K562 (cell line): ENCODE measurements around the gene PTGES3. TPM values are rescaled to one million over a fixed set of nuclear protein-coding genes. Genes with fewer than 3 reads are reported as not detected.

ENCODE experiments used
- ATF1 ChIP-seq, 2 experiments: fragments of 450-650 bp in 1 of 2; IDR thresholded peaks; 2 replicates each; pipeline ENCODE4 v1.6.1; 2016; ENCODE audit warnings: missing compliant biosample characterization in 1 of 2, missing genetic modification characterization in 1 of 2
- CHD4 ChIP-seq: fragments of 200-600 bp; sonication (generic); IDR thresholded peaks from 3 replicates; pipeline ENCODE4 v1.6.1; 2012; ENCODE audit warnings: low read depth, mild to moderate bottlenecking, mixed read lengths, low read length, inconsistent platforms; ENCODE audit not compliant: insufficient read depth, insufficient replicate concordance, poor library complexity, severe bottlenecking
- DDX20 ChIP-seq: fragments of 450-650 bp; IDR thresholded peaks from 2 replicates; pipeline ENCODE4 v1.6.1; 2016; ENCODE audit warnings: missing genetic modification characterization, low read depth, mild to moderate bottlenecking, missing compliant biosample characterization, moderate library complexity
- ETV1 ChIP-seq: fragments of 450-650 bp; conservative IDR thresholded peaks from 2 replicates; pipeline ENCODE4 v1.6.1; 2016; ENCODE audit warnings: missing genetic modification characterization, control low read depth, low read depth, missing compliant biosample characterization
- GABPB1 ChIP-seq: sonication (generic); formaldehyde crosslinking; IDR thresholded peaks from 2 replicates; pipeline ENCODE4 v1.8.0; 2022; ENCODE audit warnings: mild to moderate bottlenecking, missing genetic modification reagents
- HDAC3 ChIP-seq: fragments of 450-650 bp; IDR thresholded peaks from 2 replicates; pipeline ENCODE4 v1.6.1; 2018; ENCODE audit warnings: borderline replicate concordance, mild to moderate bottlenecking, moderate library complexity; ENCODE audit not compliant: partially characterized antibody
- HMBOX1 ChIP-seq: sonication (generic); IDR thresholded peaks from 2 replicates; pipeline ENCODE4 v1.6.1; 2016
- JUN ChIP-seq, 2 experiments: sonication (generic) in 1 of 2; formaldehyde crosslinking in 1 of 2; IDR thresholded peaks; 2 replicates each; pipeline versions ENCODE4 v1.6.1 to v1.8.0; 2012 to 2022; ENCODE audit warnings: borderline replicate concordance in 2 of 2, mild to moderate bottlenecking in 2 of 2, improper control_type of control experiment in 1 of 2, low read depth in 1 of 2, low read length in 1 of 2, missing genetic modification reagents in 1 of 2
- NONO ChIP-seq, 2 experiments: fragments of 200-400 bp in 1 of 2; fragments of 450-650 bp in 1 of 2; formaldehyde crosslinking in 1 of 2; IDR thresholded peaks; 2 replicates each; pipeline ENCODE4 v1.6.1; 2017; ENCODE audit warnings: low read depth in 2 of 2, mild to moderate bottlenecking in 2 of 2, moderate library complexity in 2 of 2, low read length in 1 of 2
- SIN3A ChIP-seq, 2 experiments: fragments of 150-350 bp in 1 of 2; IDR thresholded peaks; 2 replicates each; pipeline ENCODE4 v1.6.1; 2011 to 2016; ENCODE audit warnings: borderline replicate concordance in 2 of 2, low read depth in 2 of 2, low read length in 2 of 2, mild to moderate bottlenecking in 2 of 2, moderate library complexity in 2 of 2; ENCODE audit not compliant: control insufficient read depth in 1 of 2
- TAF1 ChIP-seq: IDR thresholded peaks from 2 replicates; pipeline ENCODE4 v1.6.1; 2011; ENCODE audit warnings: mild to moderate bottlenecking, low read length, moderate library complexity; ENCODE audit not compliant: insufficient read depth, control insufficient read depth, severe bottlenecking; ENCODE audit errors: extremely low read depth
- TEAD2 ChIP-seq: fragments of 450-650 bp; IDR thresholded peaks from 2 replicates; pipeline ENCODE4 v1.6.1; 2016; ENCODE audit warnings: missing genetic modification characterization, control low read depth, missing compliant biosample characterization
- TFAM ChIP-seq: fragments of 250-450 bp; sonication (Bioruptor Pico); conservative IDR thresholded peaks from 2 replicates; pipeline ENCODE4 v1.5.0; 2021; ENCODE audit warnings: mild to moderate bottlenecking, moderate library complexity
- ZBTB26 ChIP-seq: fragments of 450-650 bp; formaldehyde crosslinking; IDR thresholded peaks from 2 replicates; pipeline ENCODE4 v1.4.0; 2022; ENCODE audit warnings: missing genetic modification characterization
- ZFPM2 ChIP-seq: fragments of 250-450 bp; sonication (Bioruptor Pico); IDR thresholded peaks from 2 replicates; pipeline ENCODE4 v1.5.1; 2022; ENCODE audit warnings: mild to moderate bottlenecking
- ZNF134 ChIP-seq: fragments of 250-450 bp; sonication (Bioruptor Pico); conservative IDR thresholded peaks from 2 replicates; pipeline ENCODE4 v1.4.0; 2020
- ZNF347 ChIP-seq: fragments of 450-650 bp; formaldehyde crosslinking; IDR thresholded peaks from 2 replicates; pipeline ENCODE4 v1.4.0; 2020; ENCODE audit warnings: low read depth, mild to moderate bottlenecking, moderate library complexity
- polyA plus RNA-seq, 8 experiments: library from polyadenylated mRNA; depleted of rRNA in 4 of 8; stranded (reverse) in 5 of 8; unstranded in 3 of 8; fragments of >200 nt; fragmentation: Nextera tagmentation in 2 of 8; fragmentation: Illumina TruSeq in 1 of 8; extraction: Ambion mirVana in 2 of 8; extraction: Trizol in 1 of 8; gene quantifications; 2 replicates each; pipeline versions ENCODE4 v1.2.1 to v1.2.3, GENCODE V29; 2011 to 2014; ENCODE audit warnings: inconsistent platforms in 1 of 8, missing spikeins in 1 of 8
- total RNA-seq, 7 experiments: library from RNA; depleted of rRNA in 6 of 7; stranded (reverse); fragments of >200 nt in 6 of 7; fragmentation: Illumina TruSeq in 2 of 7; extraction: Trizol in 2 of 7; gene quantifications; 2 replicates each; pipeline versions ENCODE4 v1.2.1 to v1.2.3, GENCODE V29; 2011 to 2021; ENCODE audit warnings: low replicate concordance in 1 of 7
- TF ChIP-seq, protein P1 (sequence below): fragments of 250-450 bp; sonication (Bioruptor Pico); IDR thresholded peaks from 2 replicates; pipeline ENCODE4 v1.6.1; 2021; ENCODE audit warnings: mild to moderate bottlenecking
- TF ChIP-seq, protein P2 (sequence below): fragments of 450-650 bp; IDR thresholded peaks from 2 replicates; pipeline ENCODE4 v1.6.1; 2018; ENCODE audit warnings: mild to moderate bottlenecking, low read depth; ENCODE audit not compliant: partially characterized antibody

PTGES3 gene
- total and polyA plus RNA-seq, 9 of the 15 experiments (the other 6 are each of a cell fraction or from before 2014, with no cell fraction given) = 163 to 501 (median 213) TPM

DNA sequence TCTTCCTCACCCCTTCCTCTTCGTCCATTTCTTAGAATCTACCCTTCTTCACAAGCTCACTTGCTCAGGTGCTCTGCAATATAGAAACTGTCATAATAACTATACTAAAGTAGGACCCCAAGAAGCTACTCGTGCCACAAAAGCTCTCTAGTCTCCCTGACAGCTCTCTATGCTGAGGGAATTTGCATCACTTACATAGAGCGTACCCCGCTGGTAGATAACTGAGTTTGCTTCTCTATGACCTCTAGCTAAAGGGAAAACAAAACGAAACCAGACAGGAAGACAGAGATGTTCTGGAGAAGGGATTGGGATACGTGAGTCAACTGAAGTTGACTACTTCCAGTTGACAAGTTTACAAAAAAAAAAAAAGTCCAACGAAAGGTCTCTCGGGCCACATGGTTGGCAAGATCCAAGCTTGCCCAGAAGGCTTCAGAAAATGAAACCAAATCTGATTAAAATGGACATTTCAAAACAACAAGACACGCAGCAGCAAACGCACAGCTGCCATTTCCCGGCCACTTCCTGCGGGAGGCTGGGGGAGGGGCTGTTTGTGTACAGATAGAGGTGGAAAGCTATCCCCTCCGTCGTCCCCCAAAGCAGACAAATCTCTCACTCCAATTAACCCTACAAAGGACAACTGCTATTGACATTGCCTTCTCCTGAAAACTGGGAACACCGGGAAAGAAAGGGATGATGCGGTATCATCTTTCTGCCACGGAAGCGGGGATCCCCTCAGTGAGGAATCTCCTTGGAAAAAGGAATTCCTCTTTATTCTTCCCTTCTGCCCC lies 59.2 kb downstream of the PTGES3 start (continued):
- TF ChIP-seq, protein P1, sequence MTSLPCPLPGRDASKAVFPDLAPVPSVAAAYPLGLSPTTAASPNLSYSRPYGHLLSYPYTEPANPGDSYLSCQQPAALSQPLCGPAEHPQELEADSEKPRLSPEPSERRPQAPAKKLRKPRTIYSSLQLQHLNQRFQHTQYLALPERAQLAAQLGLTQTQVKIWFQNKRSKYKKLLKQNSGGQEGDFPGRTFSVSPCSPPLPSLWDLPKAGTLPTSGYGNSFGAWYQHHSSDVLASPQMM (CRISPR knock-in tag) = no peak
- TF ChIP-seq ZNF347 (CRISPR knock-in tag) = no peak
- TF ChIP-seq DDX20 (tag) = no peak
- TF ChIP-seq, protein P2, sequence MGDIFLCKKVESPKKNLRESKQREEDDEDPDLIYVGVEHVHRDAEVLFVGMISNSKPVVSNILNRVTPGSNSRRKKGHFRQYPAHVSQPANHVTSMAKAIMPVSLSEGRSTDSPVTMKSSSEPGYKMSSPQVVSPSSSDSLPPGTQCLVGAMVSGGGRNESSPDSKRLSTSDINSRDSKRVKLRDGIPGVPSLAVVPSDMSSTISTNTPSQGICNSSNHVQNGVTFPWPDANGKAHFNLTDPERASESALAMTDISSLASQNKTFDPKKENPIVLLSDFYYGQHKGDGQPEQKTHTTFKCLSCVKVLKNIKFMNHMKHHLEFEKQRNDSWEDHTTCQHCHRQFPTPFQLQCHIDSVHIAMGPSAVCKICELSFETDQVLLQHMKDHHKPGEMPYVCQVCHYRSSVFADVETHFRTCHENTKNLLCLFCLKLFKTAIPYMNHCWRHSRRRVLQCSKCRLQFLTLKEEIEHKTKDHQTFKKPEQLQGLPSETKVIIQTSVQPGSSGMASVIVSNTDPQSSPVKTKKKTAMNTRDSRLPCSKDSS = no peak
- no peak for TF ChIP-seq TFAM
- TF ChIP-seq GABPB1 (CRISPR knock-in tag) = peak; percentile 15; the same call in 1 of the 2 replicates
- no peak for TF ChIP-seq HDAC3
- TF ChIP-seq ZBTB26 = no peak
- TF ChIP-seq HMBOX1 = peak; percentile 68
- TF ChIP-seq JUN (IDR thresholded peaks at IDR 0.05; ENCODE audit: borderline replicate concordance, low read depth, low read length) = no peak
- no peak for TF ChIP-seq JUN (CRISPR knock-in tag; IDR thresholded peaks at IDR 0.05; ENCODE audit: borderline replicate concordance)
- no peak for TF ChIP-seq ZNF134 (CRISPR knock-in tag)
- no peak for TF ChIP-seq ZFPM2 (CRISPR knock-in tag)
- TF ChIP-seq ETV1 (tag) = peak; percentile 77
- no peak for TF ChIP-seq CHD4
- TF ChIP-seq TAF1 = no peak
- no peak for TF ChIP-seq NONO (IDR thresholded peaks at IDR 0.05; ENCODE audit: low read depth in 2 of 2, low read length in 1 of 2)
- no peak for TF ChIP-seq ATF1 (CRISPR knock-in tag; IDR thresholded peaks at IDR 0.05)
- TF ChIP-seq ATF1 (tag; IDR thresholded peaks at IDR 0.05) = 0 out of 2 replicates have a peak, but pooled peaks have one; percentile 8
- no peak for TF ChIP-seq TEAD2 (tag)
- TF ChIP-seq SIN3A (IDR thresholded peaks at IDR 0.05; ENCODE audit: borderline replicate concordance in 2 of 2, control insufficient read depth in 1 of 2, low read depth in 2 of 2, low read length in 2 of 2) = peak in 1 of 2 experiments; percentile 86; a peak in 1 of 4 replicates
